Ishikawa (cell line): ENCODE data around the gene ARRDC1.

Source experiments
- CEBPB ChIP-seq: IDR thresholded peaks from 2 replicates; pipeline ENCODE4 v1.6.1; 2012
- CREB1 ChIP-seq: IDR thresholded peaks from 2 replicates; pipeline ENCODE4 v1.6.1; 2012; ENCODE audit warnings: low read depth
- EGR1 ChIP-seq: IDR thresholded peaks from 2 replicates; pipeline ENCODE4 v1.6.1; 2012
- EP300 ChIP-seq: IDR thresholded peaks from 2 replicates; pipeline ENCODE4 v1.6.1; 2012; ENCODE audit warnings: borderline replicate concordance
- FOXM1 ChIP-seq: IDR thresholded peaks from 2 replicates; pipeline ENCODE4 v1.6.1; 2012; ENCODE audit warnings: low read depth, borderline replicate concordance
- TAF1 ChIP-seq: IDR thresholded peaks from 2 replicates; pipeline ENCODE4 v1.6.1; 2012; ENCODE audit warnings: low read depth, mild to moderate bottlenecking
- TCF12 ChIP-seq: IDR thresholded peaks from 2 replicates; pipeline ENCODE4 v1.6.1; 2012; ENCODE audit warnings: low read depth
- ZBTB7A ChIP-seq: IDR thresholded peaks from 2 replicates; pipeline ENCODE4 v1.6.1; 2012; ENCODE audit warnings: low read depth
- TF ChIP-seq, protein P1 (sequence below): IDR thresholded peaks from 2 replicates; pipeline ENCODE4 v1.6.1; 2012; ENCODE audit warnings: low read depth, mild to moderate bottlenecking

DNA sequence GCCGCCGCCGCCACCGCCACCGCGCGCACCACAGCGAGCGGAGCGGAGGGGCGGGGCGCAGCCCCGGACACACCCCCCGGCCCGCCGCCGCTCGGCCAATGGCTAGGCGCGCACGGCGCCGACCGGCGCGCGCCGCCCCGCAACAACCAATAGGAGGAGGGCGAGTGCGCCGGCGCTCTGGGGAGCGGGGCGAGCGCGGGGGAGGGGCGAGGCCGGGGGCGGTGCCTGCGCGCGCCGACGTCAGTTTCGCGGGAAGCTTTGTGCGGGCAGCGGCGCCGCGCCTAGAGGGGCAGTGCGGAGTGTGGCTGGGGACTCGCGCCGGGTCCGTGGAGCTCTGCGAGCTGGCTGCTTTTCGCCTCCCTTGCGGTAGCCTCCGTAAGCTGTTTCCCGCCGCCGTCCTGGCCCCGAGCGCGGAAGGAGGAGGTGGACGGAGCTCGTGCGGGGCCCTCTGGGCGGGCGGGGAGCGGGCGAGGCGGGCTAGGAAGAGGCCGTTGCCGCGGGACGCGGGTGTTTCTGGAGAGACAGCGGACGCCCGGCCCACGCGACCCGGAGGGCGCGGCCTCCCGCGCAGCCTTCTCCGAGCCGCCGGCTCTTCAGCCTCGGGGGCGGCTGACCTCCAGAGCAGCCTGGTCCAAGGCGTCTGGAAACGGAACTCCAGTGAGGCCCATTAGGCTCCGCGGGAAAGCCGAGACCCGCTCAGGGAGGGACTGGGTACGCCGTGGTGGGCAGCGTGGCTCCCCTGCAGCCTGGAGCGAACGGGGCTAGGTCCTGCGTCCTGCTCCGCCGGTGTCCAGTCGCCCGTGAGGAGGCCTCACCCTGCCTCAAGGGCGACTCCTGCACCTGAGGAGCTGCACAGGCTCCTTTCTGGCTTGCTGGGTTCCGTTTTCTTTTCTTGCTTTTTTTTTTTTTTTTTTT, 14.8 kb upstream of the ARRDC1 start, which contains the start of gene ZMYND19:
- no peak for TF ChIP-seq CEBPB
- TF ChIP-seq, protein P1, sequence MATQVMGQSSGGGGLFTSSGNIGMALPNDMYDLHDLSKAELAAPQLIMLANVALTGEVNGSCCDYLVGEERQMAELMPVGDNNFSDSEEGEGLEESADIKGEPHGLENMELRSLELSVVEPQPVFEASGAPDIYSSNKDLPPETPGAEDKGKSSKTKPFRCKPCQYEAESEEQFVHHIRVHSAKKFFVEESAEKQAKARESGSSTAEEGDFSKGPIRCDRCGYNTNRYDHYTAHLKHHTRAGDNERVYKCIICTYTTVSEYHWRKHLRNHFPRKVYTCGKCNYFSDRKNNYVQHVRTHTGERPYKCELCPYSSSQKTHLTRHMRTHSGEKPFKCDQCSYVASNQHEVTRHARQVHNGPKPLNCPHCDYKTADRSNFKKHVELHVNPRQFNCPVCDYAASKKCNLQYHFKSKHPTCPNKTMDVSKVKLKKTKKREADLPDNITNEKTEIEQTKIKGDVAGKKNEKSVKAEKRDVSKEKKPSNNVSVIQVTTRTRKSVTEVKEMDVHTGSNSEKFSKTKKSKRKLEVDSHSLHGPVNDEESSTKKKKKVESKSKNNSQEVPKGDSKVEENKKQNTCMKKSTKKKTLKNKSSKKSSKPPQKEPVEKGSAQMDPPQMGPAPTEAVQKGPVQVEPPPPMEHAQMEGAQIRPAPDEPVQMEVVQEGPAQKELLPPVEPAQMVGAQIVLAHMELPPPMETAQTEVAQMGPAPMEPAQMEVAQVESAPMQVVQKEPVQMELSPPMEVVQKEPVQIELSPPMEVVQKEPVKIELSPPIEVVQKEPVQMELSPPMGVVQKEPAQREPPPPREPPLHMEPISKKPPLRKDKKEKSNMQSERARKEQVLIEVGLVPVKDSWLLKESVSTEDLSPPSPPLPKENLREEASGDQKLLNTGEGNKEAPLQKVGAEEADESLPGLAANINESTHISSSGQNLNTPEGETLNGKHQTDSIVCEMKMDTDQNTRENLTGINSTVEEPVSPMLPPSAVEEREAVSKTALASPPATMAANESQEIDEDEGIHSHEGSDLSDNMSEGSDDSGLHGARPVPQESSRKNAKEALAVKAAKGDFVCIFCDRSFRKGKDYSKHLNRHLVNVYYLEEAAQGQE = no peak
- TF ChIP-seq TCF12 = no peak; the same call in 1 of the 2 replicates
- TF ChIP-seq EP300 = no peak
- TF ChIP-seq TAF1 = peak; percentile 60; the same call in 1 of the 2 replicates
- peak; percentile 63; the same call in 1 of the 2 replicates for TF ChIP-seq CREB1
- TF ChIP-seq ZBTB7A = peak; percentile 55; the same call in 1 of the 2 replicates
- TF ChIP-seq EGR1 = no peak
- no peak for TF ChIP-seq FOXM1
